Activated CD8-positive, alpha-beta memory T cell treated with anti-CD3 and anti-CD28 coated beads, Interleukin-2, amount 50 U/mL, for 48 hours (primary cell): ENCODE results near the gene PCGF3.
"Not testable (repeated sequence)": the region's sequence is repeated elsewhere in the genome, so short reads cannot be mapped to it uniquely, and the experiment has no call there.

Experiments used
- DNase-seq: peaks from one replicate; pipeline ENCODE4 v3.0.0-alpha.2; 2020

The PCGF3 gene

GRCh38 chr4:742742-743311 is 37.2 kb downstream of the PCGF3 start:
- peak; percentile 94 for DNase-seq

GRCh38 chr4:743463-744211 is 38.0 kb downstream of the PCGF3 start:
- no peak for DNase-seq

DNA sequence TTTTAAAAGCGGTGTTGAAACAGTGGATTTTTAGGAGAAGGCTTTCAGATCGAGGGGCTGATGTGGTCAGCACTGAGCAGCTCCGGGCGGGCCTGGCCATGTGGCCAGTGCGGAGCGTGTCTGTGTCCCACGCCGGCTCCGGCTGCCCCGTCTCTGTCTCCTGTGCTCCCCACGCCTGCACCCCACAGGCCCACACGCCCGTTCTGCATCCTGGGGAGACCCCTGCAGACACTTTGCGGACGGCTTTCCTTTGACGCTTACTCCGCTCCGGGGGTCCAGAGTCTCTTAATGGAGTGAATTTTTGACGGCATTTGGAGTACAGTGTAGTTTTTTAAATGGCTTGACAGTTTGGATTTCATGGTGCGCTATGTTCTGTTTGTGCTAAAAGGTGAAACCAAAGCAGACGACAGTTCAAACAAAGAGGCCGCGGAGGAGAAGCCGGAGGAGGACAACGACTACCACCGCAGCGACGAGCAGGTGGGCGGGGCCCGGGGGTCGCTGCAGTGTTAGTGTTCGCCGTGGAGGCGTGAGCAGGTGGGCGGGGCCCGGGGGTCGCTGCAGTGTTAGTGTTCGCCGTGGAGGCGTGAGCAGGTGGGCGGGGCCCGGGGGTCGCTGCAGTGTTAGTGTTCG is 38.7 kb downstream of the PCGF3 start:
- no peak for DNase-seq

DNA sequence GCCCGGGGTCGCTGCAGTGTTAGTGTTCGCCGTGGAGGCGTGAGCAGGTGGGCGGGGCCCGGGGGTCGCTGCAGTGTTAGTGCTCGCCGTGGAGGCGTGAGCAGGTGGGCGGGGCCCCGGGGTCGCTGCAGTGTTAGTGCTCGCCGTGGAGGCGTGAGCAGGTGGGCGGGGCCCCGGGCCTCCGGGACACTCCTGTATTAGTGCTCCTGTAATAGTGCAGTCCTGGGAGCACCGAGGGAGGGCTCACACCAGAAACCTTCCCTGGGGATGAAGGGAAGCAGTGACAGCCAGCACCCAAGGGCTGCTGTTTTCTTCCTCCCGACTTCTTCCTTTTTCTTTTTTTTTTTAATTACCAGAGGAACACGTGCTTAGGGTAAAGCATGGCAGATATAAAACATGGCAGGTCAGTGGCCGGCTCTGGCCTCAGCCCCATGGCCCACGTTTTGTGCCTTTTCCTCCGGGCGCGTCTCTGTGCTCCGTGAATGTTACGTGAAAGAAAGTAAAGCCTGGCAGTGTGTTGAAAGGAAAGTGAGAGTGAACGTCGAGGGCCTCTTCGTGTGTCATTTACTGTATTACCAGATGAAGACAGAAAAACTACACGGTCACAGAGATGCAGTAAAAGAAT is 42.0 kb downstream of the PCGF3 start:
- no peak for DNase-seq

DNA sequence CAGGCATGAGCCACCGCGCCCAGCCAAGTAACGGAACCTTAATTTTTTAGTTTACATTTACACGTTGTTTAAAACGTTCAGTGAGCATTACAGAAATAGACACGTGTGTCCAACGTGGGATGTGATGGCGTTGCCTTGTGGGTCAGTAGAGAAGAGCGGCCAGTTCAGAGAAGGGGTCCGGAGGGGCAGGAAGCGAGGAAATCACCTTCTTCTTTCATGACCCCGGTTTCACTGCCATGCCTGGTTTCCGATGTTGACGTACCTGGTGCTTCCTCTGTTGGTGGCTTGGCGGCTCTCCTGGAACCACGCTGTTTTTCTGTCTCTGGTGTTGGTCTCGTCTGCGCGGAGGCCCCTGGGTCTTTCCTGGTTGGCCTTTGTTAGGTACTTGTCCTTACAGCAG is 42.8 kb downstream of the PCGF3 start:
- DNase-seq = no peak

- no peak for DNase-seq
Measured at GRCh38 chr4:749698-750666, 44.4 kb downstream of the PCGF3 start.

DNA sequence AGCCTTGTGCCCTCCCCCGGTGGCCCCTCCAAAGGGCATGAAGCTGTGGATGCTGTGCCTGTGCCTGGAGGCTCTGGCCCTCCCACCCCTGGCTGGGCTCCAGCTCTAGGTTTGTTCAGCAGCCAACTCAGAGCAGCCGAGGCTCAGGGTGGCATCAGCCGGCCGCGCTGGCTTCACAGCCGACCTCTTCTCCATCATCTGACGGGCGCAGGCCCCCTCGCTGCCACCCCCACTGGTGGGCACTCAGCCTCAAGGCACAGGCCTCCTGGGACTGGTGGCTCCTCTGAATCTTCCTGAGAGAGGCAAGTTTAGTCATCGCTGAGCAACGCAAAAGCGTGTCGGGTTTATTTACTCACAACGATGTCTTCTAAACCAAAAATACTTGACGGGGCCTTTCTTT is 46.0 kb downstream of the PCGF3 start:
- no peak for DNase-seq

DNA sequence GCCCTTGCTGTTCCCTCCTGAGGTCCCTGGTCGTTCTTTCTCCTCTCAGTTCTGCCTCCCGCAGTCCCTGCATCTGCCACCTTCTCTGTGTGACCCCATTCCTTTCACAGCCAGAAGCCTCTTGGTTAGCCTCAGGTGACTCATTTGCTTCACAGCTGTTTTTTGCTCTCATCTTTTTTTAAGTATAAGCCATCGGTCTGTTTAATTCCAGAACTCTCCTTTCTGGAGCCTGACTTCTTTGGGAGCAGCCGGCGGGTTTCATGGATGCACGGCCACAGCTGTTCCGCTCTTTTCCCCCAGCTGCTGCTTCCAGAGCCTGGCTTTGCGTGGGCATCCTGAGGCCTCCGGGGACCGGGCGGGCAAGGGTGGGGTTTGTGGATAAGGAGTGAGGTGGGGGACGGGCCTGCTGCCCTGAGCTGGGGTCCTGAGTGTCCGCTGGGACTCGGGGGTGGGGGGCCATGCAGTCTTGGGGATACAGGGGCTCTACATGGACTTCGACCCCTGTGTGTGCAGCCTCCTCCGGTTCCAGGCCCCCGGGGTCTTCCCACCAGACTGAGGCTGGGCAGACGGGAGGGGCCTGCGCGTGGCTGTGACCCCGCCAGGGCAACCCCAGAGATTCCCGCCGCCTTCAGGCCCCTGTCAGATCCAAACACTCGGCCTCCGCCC is 46.7 kb downstream of the PCGF3 start:
- DNase-seq = no peak

DNA sequence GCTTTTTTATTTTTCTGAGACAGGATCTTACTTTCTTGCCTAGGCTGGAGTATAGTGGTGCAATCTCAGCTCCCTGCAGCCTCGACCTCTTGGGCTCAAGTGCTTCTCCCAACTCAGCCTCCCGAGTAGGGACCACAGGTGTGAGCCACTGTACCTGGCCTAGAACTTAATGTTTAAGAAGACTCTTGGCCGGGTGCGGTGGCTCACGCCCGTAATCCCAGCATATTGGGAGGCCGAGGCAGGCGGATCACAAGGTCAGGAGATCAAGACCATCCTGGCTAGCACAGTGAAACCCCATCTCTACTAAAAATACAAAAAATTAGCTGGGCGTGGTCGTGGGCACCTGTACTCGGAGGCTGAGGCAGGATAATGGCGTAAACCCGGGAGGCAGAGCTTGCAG is 47.6 kb downstream of the PCGF3 start:
- not testable (repeated sequence) for DNase-seq

DNA sequence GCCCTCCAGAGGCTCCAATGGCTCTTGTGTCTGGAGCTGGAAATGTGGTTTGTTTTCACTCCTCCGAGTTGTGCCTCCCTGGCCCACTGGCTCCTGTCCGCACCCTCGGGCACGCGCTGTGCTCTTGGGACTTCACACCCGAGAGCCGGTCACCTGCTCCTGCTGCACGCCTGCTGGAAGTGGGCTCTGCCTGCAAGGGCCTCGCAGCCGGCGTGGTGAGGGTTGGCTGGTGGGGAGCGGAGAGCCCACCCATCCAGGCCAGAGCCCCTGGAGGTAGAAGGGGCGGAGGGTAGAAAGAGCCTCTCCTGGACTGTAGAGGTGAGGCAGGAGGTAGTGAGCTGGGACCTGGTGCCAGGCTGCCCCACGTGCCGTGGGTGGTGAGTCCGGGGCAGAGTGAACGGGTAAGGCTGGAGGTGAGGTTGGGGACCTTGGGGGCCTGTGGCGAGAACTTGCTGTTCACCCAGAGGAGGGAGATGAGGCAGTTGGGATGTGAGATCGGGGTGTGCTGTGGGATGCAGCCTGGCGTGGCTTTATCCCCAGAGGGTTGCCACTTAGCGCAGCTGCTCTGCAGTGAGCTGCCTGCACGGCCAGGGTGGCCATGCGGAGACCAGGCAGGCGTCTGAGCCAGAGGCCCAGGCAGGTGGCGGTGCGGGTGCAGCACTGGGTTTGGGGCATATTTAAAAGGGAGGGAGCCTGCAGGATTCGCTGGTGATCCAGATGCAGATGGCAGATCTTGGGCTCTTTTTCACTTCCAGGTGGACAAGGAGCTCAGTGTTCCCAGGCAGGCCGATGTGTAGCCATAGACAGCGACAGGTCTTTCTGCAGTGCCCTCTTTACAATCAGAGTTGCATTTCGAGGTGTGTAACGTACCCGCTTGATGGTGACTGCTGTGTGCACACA is 48.8 kb downstream of the PCGF3 start:
- DNase-seq = no peak

GRCh38 chr4:757111-757510 is 51.5 kb downstream of the PCGF3 start:
- no peak for DNase-seq

DNA sequence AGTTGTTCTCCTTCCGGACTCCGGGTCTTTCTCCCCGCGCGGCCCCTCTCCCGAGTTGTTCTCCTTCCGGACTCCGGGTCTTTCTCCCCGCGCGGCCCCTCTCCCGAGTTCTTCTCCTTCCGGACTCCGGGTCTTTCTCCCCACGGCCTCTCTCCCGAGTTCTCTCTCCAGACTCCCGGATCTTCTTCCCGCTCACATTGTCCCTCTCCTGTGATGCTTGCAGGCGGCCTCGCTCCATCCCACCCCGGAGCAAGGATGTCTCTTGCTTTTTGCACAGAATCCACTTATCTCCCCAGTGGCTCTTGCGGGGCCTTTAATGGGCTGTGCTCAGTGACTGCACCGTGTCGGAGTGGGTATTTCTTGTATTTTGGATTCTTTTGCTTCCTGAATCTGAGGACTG is 54.2 kb downstream of the PCGF3 start:
- not testable (repeated sequence) for DNase-seq

DNA sequence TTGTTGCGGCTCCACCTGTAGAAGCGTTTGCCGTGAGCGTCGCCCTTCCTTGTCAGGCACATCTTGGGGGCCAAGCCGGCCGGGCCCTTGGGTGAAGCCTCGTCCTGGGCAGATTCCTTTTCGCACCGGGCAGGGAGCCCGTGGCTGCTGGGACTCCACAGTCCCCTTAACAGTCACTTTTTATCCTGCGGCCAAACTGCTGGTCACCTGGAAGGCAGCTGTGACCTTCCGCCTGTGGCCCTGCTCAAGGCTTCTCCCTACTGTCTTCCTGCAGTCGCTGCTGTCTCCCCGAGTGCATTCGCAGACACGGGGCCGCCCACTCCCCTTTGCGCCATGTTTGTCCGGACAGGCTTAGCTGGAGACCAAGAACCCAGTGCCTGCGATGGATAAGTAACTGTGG is 55.0 kb downstream of the PCGF3 start:
- no peak for DNase-seq

- DNase-seq = no peak
Measured at GRCh38 chr4:761086-761485, 55.5 kb downstream of the PCGF3 start.

- no peak for DNase-seq
Measured at GRCh38 chr4:761739-762138, 56.1 kb downstream of the PCGF3 start.

DNA sequence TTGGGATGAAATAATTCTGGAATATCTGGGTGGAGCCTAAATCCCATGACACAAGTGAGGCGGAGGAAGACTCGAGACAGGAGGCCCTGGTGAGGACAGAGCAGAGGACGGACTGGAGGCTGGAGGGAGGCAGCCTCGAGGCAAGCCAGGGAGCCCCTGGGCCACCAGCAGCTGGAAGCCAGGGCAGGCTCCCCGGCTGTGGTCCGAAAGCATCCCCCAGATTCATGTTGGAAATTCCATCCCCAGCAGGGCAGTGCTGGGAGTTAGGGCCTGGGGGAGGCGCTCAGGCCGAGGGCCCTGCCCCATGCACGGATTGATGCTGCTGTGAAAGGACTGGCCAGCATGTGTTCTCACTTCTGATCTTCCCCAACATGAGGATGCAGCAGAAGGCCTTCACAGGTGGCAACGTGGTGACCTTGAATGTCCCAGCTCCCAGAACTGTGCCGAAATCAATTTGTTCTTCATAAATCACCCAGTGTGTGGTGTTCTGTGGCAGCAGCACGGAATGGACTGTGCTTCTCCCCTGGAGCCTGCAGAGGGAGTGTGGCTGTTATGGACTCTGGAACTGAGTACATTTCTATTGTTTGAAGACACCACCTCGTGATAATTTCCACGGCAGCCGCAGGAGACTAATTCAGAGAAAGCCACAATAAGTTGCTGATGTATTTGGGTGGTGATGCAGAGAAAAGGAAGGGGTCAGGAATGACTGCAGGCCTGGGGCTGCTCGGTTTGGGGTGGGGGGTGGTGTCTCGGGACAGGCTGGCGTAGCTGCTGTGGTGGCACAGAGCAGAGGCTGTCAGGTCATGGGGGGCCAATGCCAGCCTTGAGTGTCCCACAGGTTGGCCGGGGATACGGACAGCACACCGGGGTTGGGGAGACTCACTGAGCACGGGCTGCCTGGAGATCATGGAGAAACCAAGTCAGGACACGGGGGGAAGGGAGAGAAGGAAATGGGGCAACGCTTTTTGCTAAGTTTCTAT is 56.9 kb downstream of the PCGF3 start:
- DNase-seq = no peak

DNA sequence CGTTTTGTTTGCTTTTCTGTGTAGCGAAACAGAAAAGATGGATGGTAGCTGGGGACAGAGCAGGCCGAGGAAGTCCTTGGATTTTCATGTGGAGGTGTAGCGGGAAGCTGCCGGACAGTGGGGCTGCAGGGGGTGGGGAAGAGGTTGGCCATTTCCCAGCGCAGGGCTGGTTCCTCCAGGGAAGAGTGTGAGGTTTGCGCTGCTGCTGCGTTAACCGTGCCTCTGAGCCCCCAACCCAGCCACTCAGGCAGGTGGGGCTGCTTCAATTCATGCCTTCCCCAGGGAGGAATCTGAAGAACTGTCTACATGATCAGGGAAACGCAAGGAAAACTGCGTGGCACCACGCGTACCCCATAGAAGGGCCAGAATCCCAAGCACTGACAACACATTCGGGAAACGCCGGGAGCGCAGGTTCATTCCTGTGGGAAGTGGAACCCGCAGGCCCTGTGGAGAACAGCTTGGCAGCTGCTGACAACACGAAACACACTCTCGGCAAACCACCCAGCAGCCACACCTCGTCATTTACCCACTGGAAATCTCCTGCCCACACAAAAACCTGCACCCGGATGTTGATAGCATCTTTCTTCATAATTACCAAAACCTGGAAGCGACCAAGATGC is 57.7 kb downstream of the PCGF3 start:
- DNase-seq = no peak

GRCh38 chr4:763922-764321 is 58.3 kb downstream of the PCGF3 start:
- no peak for DNase-seq

DNA sequence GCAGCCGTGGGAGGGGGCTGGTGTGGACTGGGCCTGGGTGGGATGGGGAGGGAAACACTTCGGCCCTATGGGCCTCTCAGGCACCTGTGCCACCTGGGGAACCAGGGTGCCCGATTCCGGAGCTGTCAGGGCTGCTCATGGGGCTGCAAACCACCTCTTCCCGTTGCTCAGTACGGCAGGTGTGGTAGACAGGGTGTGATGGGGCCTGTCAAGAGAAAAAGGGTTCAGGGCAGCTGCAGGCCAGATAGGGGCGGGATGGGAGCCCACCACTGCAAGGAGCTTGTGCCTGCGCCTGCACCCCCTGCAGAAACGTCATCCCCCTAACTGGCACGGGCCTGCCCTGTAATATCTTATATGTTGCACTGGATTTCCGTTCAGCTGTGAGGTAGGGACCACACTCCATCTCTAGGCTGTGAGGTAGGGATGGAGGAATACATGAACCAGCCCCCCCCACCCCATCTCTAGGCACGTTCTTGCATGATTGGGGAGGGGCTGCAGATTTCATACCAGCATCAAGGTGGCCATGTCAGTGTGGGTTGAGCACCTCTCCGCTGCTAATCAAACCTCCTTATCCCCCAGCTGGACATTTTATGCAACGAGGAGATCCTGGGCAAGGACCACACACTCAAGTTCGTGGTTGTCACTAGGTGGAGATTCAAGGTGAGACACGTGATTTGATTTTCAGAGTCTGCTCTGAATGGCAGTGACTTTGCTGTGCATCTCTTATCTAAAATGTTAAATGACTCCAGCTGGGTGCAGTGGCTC is 59.0 kb downstream of the PCGF3 start:
- DNase-seq = no peak
